HepG2 (cell line): ENCODE measurements around the gene FOXD2. TPM values are rescaled to one million over a fixed set of nuclear protein-coding genes. Genes with fewer than 3 reads are reported as not detected.

Source experiments
- ATAC-seq: fragments of 200-7000 bp; cut with Tn5 transposase; 3 replicates; pipeline ENCODE4 v1.9.1; 2020; ENCODE audit warnings: mild to moderate bottlenecking, moderate library complexity
- BruUV-seq: library from RNA; stranded (reverse); fragments of 400-500 nt; replicated peaks from 2 replicates; lab custom pipeline; 2021; lab: Mats Ljungman, UMichigan
- CTCF ChIA-PET: fragments of 300-600 bp; formaldehyde crosslinking; extraction: SDS; loops from one replicate; lab custom pipeline; 2021; ENCODE audit warnings: low total read pairs, inconsistent platforms, low intra/inter-chr PET ratio; lab: Yijun Ruan, JAX
- POLR2A ChIA-PET: fragments of 350-600 bp; sonication (Branson Sonifier 250); formaldehyde crosslinking; loops from one replicate; lab custom pipeline; 2020; ENCODE audit warnings: antibody characterized with exemption, inconsistent platforms; lab: Yijun Ruan, JAX
- DNase-seq: peaks from one replicate; pipeline ENCODE4 v3.0.0-alpha.2; 2015; ENCODE audit warnings: low spot score
- FAIRE-seq: peaks from 3 replicates; lab custom pipeline; 2011; peaks lifted over from hg19 to GRCh38; lab: Jason Lieb, UNC
- H2AFZ ChIP-seq: one replicate; pipeline ENCODE4 v1.6.1; 2011; ENCODE audit warnings: low read length, inconsistent platforms
- H3K27ac ChIP-seq: fragments of 300-600 bp; 3 replicates; pipeline ENCODE4 v1.8.0; 2011; ENCODE audit warnings: mixed run types, mild to moderate bottlenecking, mixed read lengths, low read length, inconsistent platforms; ENCODE audit not compliant: insufficient read depth; ENCODE audit errors: extremely low read length
- H3K27me3 ChIP-seq, 2 experiments: fragments of 200-600 bp in 1 of 2; 2 replicates in 1 of 2; 3 replicates in 1 of 2; pipeline versions ENCODE4 v1.6.0 to v1.8.0; 2011; ENCODE audit warnings: low read length in 2 of 2, mild to moderate bottlenecking in 2 of 2, moderate library complexity in 2 of 2, inconsistent platforms in 1 of 2; ENCODE audit not compliant: insufficient read depth in 2 of 2, control insufficient read depth in 1 of 2
- H3K36me3 ChIP-seq, 2 experiments: fragments of 200-600 bp in 1 of 2; replicated peaks in 1 of 2; 2 replicates in 1 of 2; 3 replicates in 1 of 2; pipeline versions ENCODE4 v1.5.1 to v1.8.0; 2011; ENCODE audit warnings: low read length in 2 of 2, inconsistent platforms in 1 of 2; ENCODE audit not compliant: insufficient read depth in 2 of 2, control insufficient read depth in 1 of 2
- H3K4me1 ChIP-seq: 2 replicates; pipeline ENCODE4 v1.5.1; 2012; ENCODE audit warnings: low read length, inconsistent platforms; ENCODE audit not compliant: insufficient read depth
- H3K4me2 ChIP-seq: 2 replicates; pipeline ENCODE4 v1.6.0; 2011; ENCODE audit warnings: low read depth, low read length, inconsistent platforms
- H3K4me3 ChIP-seq, 3 experiments: fragments of 200-600 bp in 1 of 3; sonication (generic), shearing (Covaris generic) in 1 of 3; replicated peaks in 1 of 3; 2 replicates each; pipeline ENCODE4 v1.5.1; 2011 to 2016; ENCODE audit warnings: low read length in 3 of 3, inconsistent platforms in 2 of 3, low read depth in 2 of 3, mild to moderate bottlenecking in 2 of 3, control low read depth in 1 of 3, mixed read lengths in 1 of 3; ENCODE audit not compliant: insufficient read depth in 1 of 3
- H3K79me2 ChIP-seq: one replicate; pipeline ENCODE4 v1.6.1; 2011; ENCODE audit warnings: low read length, inconsistent platforms; ENCODE audit not compliant: insufficient read depth
- H3K9ac ChIP-seq: 2 replicates; pipeline ENCODE4 v1.6.0; 2011; ENCODE audit warnings: mild to moderate bottlenecking, low read depth, low read length, inconsistent platforms; ENCODE audit not compliant: insufficient read depth
- H3K9me3 ChIP-seq: 2 replicates; pipeline ENCODE4 v1.5.1; 2012; ENCODE audit warnings: mild to moderate bottlenecking, low read length
- H4K20me1 ChIP-seq: 2 replicates; pipeline ENCODE4 v1.6.0; 2011; ENCODE audit warnings: inconsistent platforms, mild to moderate bottlenecking, low read length, moderate library complexity; ENCODE audit not compliant: insufficient read depth
- ARID2 ChIP-seq: sonication (generic); formaldehyde crosslinking; IDR thresholded peaks from 2 replicates; pipeline ENCODE4 v1.8.1; 2022; ENCODE audit warnings: mild to moderate bottlenecking, missing genetic modification reagents, borderline replicate concordance
- HNRNPK ChIP-seq: fragments of 200-400 bp; formaldehyde crosslinking; IDR thresholded peaks from 2 replicates; pipeline ENCODE4 v1.6.1; 2018; ENCODE audit warnings: low read length, low read depth, moderate library complexity, mild to moderate bottlenecking; ENCODE audit not compliant: poor library complexity, severe bottlenecking
- PHF20 ChIP-seq: sonication (generic); formaldehyde crosslinking; IDR thresholded peaks from 2 replicates; pipeline ENCODE4 v1.5.0; 2020; ENCODE audit warnings: mild to moderate bottlenecking, missing genetic modification reagents
- SP5 ChIP-seq: IDR thresholded peaks from 2 replicates; pipeline ENCODE4 v1.6.1; 2016; ENCODE audit warnings: low read depth, borderline replicate concordance
- SSRP1 ChIP-seq: IDR thresholded peaks from 2 replicates; pipeline ENCODE4 v1.6.1; 2016; ENCODE audit warnings: control low read depth
- ZKSCAN5 ChIP-seq: sonication (generic); formaldehyde crosslinking; IDR thresholded peaks from 2 replicates; pipeline ENCODE4 v1.5.1; 2020; ENCODE audit warnings: mild to moderate bottlenecking, missing genetic modification reagents
- ZNF138 ChIP-seq: sonication (generic); formaldehyde crosslinking; IDR thresholded peaks from 2 replicates; pipeline ENCODE4 v1.5.0; 2020; ENCODE audit warnings: mild to moderate bottlenecking, low read depth, missing genetic modification reagents
- ZNF337 ChIP-seq: sonication (generic); formaldehyde crosslinking; IDR thresholded peaks from 2 replicates; pipeline ENCODE4 v1.5.1; 2020; ENCODE audit warnings: missing genetic modification reagents, low read depth, mild to moderate bottlenecking, borderline replicate concordance
- ZNF547 ChIP-seq: sonication (generic); formaldehyde crosslinking; IDR thresholded peaks from 2 replicates; pipeline ENCODE4 v1.5.1; 2020; ENCODE audit warnings: mild to moderate bottlenecking, missing genetic modification reagents
- ZNF556 ChIP-seq: sonication (generic); formaldehyde crosslinking; IDR thresholded peaks from 2 replicates; pipeline ENCODE4 v1.4.0; 2020; ENCODE audit warnings: mild to moderate bottlenecking, missing genetic modification reagents, borderline replicate concordance
- ZNF768 ChIP-seq: sonication (generic); formaldehyde crosslinking; IDR thresholded peaks from 2 replicates; pipeline ENCODE4 v1.4.0; 2020; ENCODE audit warnings: missing genetic modification reagents
- whole genome bisulfite sequencing: methylation state at CpG from one replicate; pipeline ENCODE4 v1.1.6; 2017; ENCODE audit warnings: low lambda C conversion rate; 5-methylcytosine and 5-hydroxymethylcytosine counted together
- in situ Hi-C: cut with HindIII; loops from 2 replicates; pipeline ENCODE4 v1.10.0; 2017; ENCODE audit warnings: low pct_unique_long_range_greater_than_20kb; ENCODE audit not compliant: extremely low pct_ligation_motif_present
- intact Hi-C: fragments of 100-400 bp; cut with micrococcal nuclease; formaldehyde crosslinking; loops from one replicate; pipeline ENCODE4 v1.10.0; 2022; ENCODE audit not compliant: unreplicated experiment
- polyA plus RNA-seq, 8 experiments: library from polyadenylated mRNA; depleted of rRNA in 3 of 8; stranded (reverse) in 7 of 8; unstranded in 1 of 8; fragments of >200 nt; fragmentation: Illumina TruSeq in 4 of 8; extraction: Trizol in 4 of 8; gene quantifications; 2 replicates each; pipeline versions ENCODE4 v1.2.1 to v1.2.3, GENCODE V29; 2011 to 2016; ENCODE audit warnings: low read depth in 4 of 8, missing spikeins in 1 of 8, mixed read lengths in 1 of 8; ENCODE audit not compliant: insufficient read depth in 1 of 8
- total RNA-seq, 5 experiments: library from RNA; depleted of rRNA; stranded (reverse); fragments of >200 nt; fragmentation: Illumina TruSeq; extraction: Trizol; gene quantifications; 2 replicates each; pipeline ENCODE4 v1.2.3, GENCODE V29; 2016; ENCODE audit warnings: low read depth in 1 of 5
- TF ChIP-seq, protein P1 (sequence below): sonication (generic); formaldehyde crosslinking; IDR thresholded peaks from 2 replicates; pipeline ENCODE4 v1.5.1; 2020; ENCODE audit warnings: missing genetic modification reagents, mild to moderate bottlenecking, borderline replicate concordance
- TF ChIP-seq, protein P2 (sequence below): sonication (generic); formaldehyde crosslinking; IDR thresholded peaks from 2 replicates; pipeline ENCODE4 v1.4.0; 2020; ENCODE audit warnings: mild to moderate bottlenecking, missing genetic modification reagents

FOXD2 gene
- total and polyA plus RNA-seq, 2 of the 13 experiments (the other 11 are each of a cell fraction or from before 2014, with no cell fraction given), result 0.01 to 0.09 TPM

DNA sequence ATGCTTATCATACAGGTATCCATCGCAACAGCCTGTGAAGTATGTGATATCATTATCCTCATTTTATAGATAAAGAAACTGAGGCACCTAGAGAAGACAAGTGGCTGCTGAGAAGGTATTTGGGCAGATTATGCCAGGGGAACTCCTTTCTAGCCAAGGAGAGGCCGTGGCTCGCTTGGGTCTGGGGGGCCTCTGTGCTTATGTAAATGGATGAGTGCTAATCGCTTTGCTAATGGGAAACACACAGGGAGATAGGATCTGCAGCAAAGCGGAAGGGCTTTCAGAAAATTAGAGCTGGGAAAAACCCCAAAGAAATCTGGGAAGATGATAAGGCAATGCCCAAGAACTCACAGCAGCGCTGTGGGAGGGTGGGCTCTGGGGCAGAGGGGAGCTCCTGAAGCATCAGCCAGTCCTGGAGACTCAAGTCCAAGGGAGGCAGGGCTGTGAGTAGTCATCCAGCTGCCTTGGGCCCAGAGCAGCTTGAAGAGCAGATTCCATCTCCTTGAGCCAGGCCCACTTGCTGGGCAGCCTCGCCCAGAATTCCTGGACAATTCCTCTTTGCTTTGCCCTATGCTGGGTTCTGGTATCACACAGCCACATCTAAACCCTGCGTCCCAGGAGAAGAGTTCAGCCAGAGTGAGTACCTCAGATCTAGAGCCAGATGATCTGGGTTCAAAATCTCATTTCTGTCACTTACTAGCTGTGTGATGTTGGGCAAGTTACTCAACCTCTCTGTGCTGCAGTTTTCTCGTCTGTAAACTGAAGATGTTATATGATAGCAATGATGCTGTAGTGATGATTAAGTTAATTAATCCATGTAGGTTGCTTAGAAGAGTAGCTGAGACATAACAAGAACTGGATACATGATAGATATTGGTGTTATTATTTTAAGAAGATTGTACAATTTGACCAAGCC lies 36.7 kb downstream of the FOXD2 start:
- 58% methylated on average over 9 of the region's 9 CpGs for WGBS
- H3K27ac ChIP-seq, result no peak overlapping the region
- FAIRE-seq (no peak), ATAC-seq (no peak), DNase-seq (no peak)
- no peak overlapping the region for H3K4me2 ChIP-seq
- no peaks in the 10 kb centered on the region for H3K36me3 ChIP-seq
- in situ Hi-C loops, result no loop called here
- H3K9ac ChIP-seq, result no peak overlapping the region
- no peak overlapping the region for H2AFZ ChIP-seq
- peaks cover 5% of the 10 kb centered on the region; the same call in 1 of the 2 replicates for H3K9me3 ChIP-seq
- BruUV-seq, result no TSS peak
- no peaks in the 10 kb centered on the region for H3K79me2 ChIP-seq
- TF ChIP-seq ZNF556 (CRISPR knock-in tag), result no peak
- no peak for TF ChIP-seq SSRP1
- no peak for TF ChIP-seq PHF20 (CRISPR knock-in tag)
- no peak for TF ChIP-seq ZNF138 (CRISPR knock-in tag)
- TF ChIP-seq ZNF547, result no peak
- TF ChIP-seq ZNF768 (CRISPR knock-in tag), result peak; percentile 87
- no peak for TF ChIP-seq ARID2 (CRISPR knock-in tag)
- TF ChIP-seq, all 625 proteins: peak for 1
- intact Hi-C loops, result no loop called here
- peaks cover 5 to 84% of the 10 kb centered on the region in 2 experiments; a peak in 4 of 5 replicates for H3K27me3 ChIP-seq
- POLR2A ChIA-PET, result no interaction called here
- peaks cover 23% of the 10 kb centered on the region for H3K4me1 ChIP-seq
- CTCF ChIA-PET, result no interaction called here
- peaks cover 46% of the 10 kb centered on the region for H4K20me1 ChIP-seq
- H3K4me3 ChIP-seq, result no peak overlapping the region

DNA sequence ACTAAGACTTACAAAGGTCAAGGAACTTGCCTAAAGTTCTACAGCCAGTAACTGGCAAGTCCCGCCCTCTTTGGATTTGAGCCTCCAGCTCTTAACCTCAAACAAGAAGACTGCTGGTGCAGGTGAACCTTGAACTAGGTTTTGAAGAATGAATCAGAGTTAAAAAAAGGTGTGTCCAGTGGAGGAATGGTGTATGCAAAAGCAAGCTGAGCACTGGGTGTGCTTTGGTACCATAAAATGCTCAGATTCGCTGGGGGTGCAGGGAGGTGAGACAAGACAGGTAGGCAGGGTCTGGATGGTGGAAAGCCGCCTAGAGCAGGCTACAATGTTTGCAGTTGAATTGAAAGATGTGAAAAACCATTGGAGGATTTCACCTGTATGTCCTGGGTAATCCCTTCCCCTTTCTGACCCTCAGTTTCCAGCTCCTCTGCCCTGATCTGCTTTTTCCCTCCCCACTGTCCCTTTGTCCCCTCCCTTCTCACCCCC lies 39.8 kb downstream of the FOXD2 start:
- Histone ChIP-seq H4K20me1 (peaks cover 51% of the 10 kb centered on the region), H3K4me2 (peak overlapping the region; percentile 42), H2AFZ (no peak overlapping the region), H3K36me3 (no peaks in the 10 kb centered on the region), H3K27me3 (peaks cover 9 to 85% of the 10 kb centered on the region in 2 experiments; a peak in 4 of 5 replicates), H3K27ac (no peak overlapping the region), H3K9ac (no peak overlapping the region), H3K4me1 (peaks cover 23% of the 10 kb centered on the region), H3K4me3 (no peak overlapping the region), H3K79me2 (no peaks in the 10 kb centered on the region), H3K9me3 (peaks cover 5% of the 10 kb centered on the region; the same call in 1 of the 2 replicates)
- BruUV-seq, result no TSS peak
- intact Hi-C loops, result no loop called here
- peak; percentile 66 for FAIRE-seq
- peak; percentile 49 for ATAC-seq
- WGBS, result 8% methylated on average over 3 of the region's 3 CpGs
- ChIA-PET CTCF (no interaction called here), POLR2A (interaction anchor here (1.1 to 2.3 kb wide), 3 partner anchors 40 to 435 kb away, joined by 3 to 6 read pairs (median 4); partner anchors contain the start of gene FOXD2)
- in situ Hi-C loops, result no loop called here
- peak; percentile 67 for DNase-seq
- TF ChIP-seq ZNF337 (peak; percentile 61; the same call in 1 of the 2 replicates), SP5 (CRISPR knock-in tag) (peak; percentile 50; the same call in 1 of the 2 replicates), ZKSCAN5 (CRISPR knock-in tag) (peak; percentile 23; the same call in 1 of the 2 replicates), HNRNPK (peak; percentile 82)
- TF ChIP-seq, protein P1, sequence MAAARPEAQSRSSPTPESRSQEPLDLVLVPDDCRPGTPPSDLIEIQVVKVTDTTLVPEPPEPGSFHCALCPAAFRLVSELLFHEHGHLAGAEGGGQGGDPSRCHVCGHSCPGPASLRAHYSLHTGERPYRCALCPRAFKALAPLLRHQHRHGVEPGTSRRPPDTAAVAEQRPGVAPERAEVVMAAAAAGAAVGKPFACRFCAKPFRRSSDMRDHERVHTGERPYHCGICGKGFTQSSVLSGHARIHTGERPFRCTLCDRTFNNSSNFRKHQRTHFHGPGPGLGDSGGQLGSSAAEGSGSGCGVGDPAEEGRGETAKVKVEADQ (CRISPR knock-in tag), result 0 out of 2 replicates have a peak, but pooled peaks have one; percentile 28
- TF ChIP-seq, protein P2, sequence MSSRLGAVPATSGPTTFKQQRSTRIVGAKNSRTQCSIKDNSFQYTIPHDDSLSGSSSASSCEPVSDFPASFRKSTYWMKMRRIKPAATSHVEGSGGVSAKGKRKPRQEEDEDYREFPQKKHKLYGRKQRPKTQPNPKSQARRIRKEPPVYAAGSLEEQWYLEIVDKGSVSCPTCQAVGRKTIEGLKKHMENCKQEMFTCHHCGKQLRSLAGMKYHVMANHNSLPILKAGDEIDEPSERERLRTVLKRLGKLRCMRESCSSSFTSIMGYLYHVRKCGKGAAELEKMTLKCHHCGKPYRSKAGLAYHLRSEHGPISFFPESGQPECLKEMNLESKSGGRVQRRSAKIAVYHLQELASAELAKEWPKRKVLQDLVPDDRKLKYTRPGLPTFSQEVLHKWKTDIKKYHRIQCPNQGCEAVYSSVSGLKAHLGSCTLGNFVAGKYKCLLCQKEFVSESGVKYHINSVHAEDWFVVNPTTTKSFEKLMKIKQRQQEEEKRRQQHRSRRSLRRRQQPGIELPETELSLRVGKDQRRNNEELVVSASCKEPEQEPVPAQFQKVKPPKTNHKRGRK (CRISPR knock-in tag), result no peak
